ENCODE results near the gene RBM4B.

Gene RBM4B

DNA sequence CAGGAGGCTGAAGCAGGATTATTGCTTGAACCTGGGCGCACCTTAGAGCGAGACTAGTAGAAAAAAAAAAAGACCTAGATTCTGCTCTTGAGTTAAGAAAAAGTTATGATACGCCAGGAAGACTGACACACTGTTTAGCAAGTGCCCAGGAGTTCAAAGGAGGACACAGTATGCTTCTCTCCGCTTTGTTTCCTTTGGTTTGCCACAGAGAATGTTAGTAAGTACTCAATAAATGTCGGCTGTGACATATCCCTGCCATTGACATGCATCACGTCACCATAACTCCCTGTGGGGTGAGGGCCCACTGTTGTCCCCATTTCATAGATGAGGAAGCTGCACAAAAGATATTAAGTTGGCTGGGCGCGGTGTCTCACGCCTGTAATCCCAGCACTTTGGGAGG, 44.3 kb upstream of the RBM4B start:
- Mint-ChIP-seq H3K9me3 (no peaks in the 10 kb centered on the region), H3K27ac (no peak overlapping the region), H3K36me3 (ENCODE audit: low read depth) (peaks cover 10% of the 10 kb centered on the region), H3K27me3 (ENCODE audit: low read depth, poor library complexity) (no peaks in the 10 kb centered on the region), H3K4me1 (peaks cover 90% of the 10 kb centered on the region), H3K4me3 (no peak overlapping the region)
- no peak for TF ChIP-seq CTCF (IDR thresholded peaks at IDR 0.05)
- DNase-seq: no peak

GRCh38 chr11:66720899-66721470, 43.3 kb upstream of the RBM4B start:
- H3K9me3 Mint-ChIP-seq: no peaks in the 10 kb centered on the region
- DNase-seq: no peak
- peaks cover 86% of the 10 kb centered on the region for H3K4me1 Mint-ChIP-seq
- H3K27ac Mint-ChIP-seq: peak overlapping the region; percentile 97
- no peak for TF ChIP-seq CTCF (IDR thresholded peaks at IDR 0.05)
- no peaks in the 10 kb centered on the region for H3K27me3 Mint-ChIP-seq (ENCODE audit: low read depth, poor library complexity)
- H3K4me3 Mint-ChIP-seq: peak overlapping the region; percentile 75
- peaks cover 14% of the 10 kb centered on the region for H3K36me3 Mint-ChIP-seq (ENCODE audit: low read depth)

DNA sequence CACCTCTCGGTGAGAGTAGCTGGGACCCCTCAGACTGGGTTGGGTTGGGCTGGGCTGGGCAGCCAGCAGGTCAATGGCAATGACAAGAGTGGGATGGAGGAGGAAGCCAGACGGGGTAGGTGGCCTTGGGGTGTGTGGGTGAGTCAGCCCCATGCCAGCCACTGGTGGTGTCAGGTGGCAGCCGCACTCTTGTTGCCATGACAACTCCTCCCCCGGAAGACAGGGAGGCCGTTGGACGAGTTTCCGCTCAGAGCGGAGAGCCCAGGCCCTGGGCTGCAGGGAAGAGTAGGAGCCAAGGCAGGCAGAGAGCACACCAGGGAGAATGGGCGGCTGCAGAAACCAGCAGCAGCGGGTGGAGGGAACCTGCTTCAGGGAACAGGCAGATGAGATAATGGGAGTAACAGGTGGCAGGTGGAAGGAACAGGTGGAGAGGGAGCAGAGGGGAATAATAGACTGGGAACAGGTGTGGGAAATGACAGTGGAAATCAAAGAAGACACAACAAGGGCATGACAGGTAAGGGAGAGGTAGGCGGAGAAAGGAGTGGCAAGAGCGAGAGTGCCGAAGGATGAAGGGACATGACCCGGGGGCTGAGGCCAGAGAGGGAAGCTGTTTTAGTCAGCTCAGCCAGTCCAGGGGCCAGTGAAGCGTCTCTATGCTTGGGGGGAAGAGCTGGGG, 42.7 kb upstream of the RBM4B start:
- Mint-ChIP-seq H3K9me3 (no peaks in the 10 kb centered on the region), H3K4me3 (peak overlapping the region; percentile 75), H3K27ac (peak overlapping the region; percentile 97), H3K27me3 (ENCODE audit: low read depth, poor library complexity) (no peaks in the 10 kb centered on the region), H3K36me3 (ENCODE audit: low read depth) (peaks cover 13% of the 10 kb centered on the region), H3K4me1 (peaks cover 80% of the 10 kb centered on the region)
- peak; percentile 78 for DNase-seq
- no peak for TF ChIP-seq CTCF (IDR thresholded peaks at IDR 0.05)

- Mint-ChIP-seq H3K27ac (no peak overlapping the region), H3K27me3 (ENCODE audit: low read depth, poor library complexity) (no peaks in the 10 kb centered on the region), H3K4me3 (peak overlapping the region; percentile 75), H3K9me3 (no peaks in the 10 kb centered on the region), H3K36me3 (ENCODE audit: low read depth) (peaks cover 18% of the 10 kb centered on the region), H3K4me1 (peaks cover 71% of the 10 kb centered on the region)
- TF ChIP-seq CTCF (IDR thresholded peaks at IDR 0.05): no peak
- no peak for DNase-seq
Observed at GRCh38 chr11:66719111-66719872, 41.6 kb upstream of the RBM4B start.

GRCh38 chr11:66718320-66718971, 40.8 kb upstream of the RBM4B start:
- DNase-seq: no peak
- Mint-ChIP-seq H3K36me3 (ENCODE audit: low read depth) (peaks cover 26% of the 10 kb centered on the region), H3K4me3 (peak overlapping the region; percentile 67), H3K4me1 (peaks cover 65% of the 10 kb centered on the region), H3K27ac (no peak overlapping the region), H3K9me3 (no peaks in the 10 kb centered on the region), H3K27me3 (ENCODE audit: low read depth, poor library complexity) (peaks cover 3% of the 10 kb centered on the region)
- no peak for TF ChIP-seq CTCF (IDR thresholded peaks at IDR 0.05)

Data from nephron progenitor cell (in vitro differentiated cells).